ENCODE results near the gene DGLUCY.

DNA sequence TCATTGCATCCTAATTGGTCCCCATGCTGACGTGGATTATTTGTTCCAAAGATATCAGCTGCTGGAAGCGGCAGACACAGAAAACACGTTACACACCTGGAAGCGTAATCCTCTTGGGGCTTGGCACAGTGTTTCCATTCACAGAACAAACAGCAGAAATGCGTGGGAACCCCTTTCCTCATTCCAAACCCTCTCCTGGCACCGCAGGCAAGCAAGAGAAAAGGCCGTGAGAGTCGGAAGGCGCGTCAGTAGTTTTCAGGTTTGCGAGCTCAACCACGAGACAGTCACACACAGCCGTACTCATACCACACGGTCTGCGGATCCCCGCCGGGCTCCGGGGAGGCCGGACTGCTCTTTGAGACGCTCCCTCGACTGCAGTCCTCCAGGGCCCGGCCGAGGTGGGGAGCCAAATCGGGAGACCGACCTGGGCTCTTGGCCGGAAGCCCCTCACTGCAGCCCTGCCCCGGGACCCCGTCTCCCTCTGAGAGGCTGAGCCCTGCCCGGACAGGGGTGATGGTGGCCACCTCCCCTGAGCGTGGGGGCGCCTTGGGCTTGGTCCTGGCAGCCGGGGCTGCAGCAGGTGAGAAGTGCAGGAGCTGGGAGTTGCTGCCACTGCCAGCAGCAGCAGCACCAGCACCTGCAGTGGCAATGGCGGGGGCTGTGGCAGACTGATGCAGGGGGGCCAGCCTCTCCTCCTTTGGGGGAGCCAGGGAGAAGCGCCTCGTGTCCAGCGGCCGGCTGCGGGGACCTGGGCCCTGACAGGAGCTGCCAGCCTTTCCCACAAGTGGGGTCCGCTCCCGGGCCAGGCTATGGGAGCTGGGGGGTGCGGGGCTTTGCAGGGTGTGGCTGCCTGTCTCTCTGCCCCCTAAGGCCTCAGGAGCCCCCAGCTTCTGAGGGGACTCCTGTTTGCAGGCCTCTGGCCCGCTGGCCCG lies 158.7 kb downstream of the DGLUCY start:
- TF ChIP-seq, protein P1, sequence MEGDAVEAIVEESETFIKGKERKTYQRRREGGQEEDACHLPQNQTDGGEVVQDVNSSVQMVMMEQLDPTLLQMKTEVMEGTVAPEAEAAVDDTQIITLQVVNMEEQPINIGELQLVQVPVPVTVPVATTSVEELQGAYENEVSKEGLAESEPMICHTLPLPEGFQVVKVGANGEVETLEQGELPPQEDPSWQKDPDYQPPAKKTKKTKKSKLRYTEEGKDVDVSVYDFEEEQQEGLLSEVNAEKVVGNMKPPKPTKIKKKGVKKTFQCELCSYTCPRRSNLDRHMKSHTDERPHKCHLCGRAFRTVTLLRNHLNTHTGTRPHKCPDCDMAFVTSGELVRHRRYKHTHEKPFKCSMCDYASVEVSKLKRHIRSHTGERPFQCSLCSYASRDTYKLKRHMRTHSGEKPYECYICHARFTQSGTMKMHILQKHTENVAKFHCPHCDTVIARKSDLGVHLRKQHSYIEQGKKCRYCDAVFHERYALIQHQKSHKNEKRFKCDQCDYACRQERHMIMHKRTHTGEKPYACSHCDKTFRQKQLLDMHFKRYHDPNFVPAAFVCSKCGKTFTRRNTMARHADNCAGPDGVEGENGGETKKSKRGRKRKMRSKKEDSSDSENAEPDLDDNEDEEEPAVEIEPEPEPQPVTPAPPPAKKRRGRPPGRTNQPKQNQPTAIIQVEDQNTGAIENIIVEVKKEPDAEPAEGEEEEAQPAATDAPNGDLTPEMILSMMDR (IDR thresholded peaks at IDR 0.05; ENCODE audit: low read depth, low read length, missing input control), result no peak
- TF ChIP-seq, protein P2, sequence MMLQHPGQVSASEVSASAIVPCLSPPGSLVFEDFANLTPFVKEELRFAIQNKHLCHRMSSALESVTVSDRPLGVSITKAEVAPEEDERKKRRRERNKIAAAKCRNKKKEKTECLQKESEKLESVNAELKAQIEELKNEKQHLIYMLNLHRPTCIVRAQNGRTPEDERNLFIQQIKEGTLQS (IDR thresholded peaks at IDR 0.05), result no peak
- TF ChIP-seq YY1 (IDR thresholded peaks at IDR 0.05), result no peak
- TF ChIP-seq TAF1 (conservative IDR thresholded peaks at IDR 0.05), result no peak
- TF ChIP-seq, protein P3, sequence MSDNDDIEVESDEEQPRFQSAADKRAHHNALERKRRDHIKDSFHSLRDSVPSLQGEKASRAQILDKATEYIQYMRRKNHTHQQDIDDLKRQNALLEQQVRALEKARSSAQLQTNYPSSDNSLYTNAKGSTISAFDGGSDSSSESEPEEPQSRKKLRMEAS (IDR thresholded peaks at IDR 0.05), result no peak
- no peak for TF ChIP-seq JUND (IDR thresholded peaks at IDR 0.05)
- no peak for TF ChIP-seq RXRA (IDR thresholded peaks at IDR 0.05)
- TF ChIP-seq, protein P4, sequence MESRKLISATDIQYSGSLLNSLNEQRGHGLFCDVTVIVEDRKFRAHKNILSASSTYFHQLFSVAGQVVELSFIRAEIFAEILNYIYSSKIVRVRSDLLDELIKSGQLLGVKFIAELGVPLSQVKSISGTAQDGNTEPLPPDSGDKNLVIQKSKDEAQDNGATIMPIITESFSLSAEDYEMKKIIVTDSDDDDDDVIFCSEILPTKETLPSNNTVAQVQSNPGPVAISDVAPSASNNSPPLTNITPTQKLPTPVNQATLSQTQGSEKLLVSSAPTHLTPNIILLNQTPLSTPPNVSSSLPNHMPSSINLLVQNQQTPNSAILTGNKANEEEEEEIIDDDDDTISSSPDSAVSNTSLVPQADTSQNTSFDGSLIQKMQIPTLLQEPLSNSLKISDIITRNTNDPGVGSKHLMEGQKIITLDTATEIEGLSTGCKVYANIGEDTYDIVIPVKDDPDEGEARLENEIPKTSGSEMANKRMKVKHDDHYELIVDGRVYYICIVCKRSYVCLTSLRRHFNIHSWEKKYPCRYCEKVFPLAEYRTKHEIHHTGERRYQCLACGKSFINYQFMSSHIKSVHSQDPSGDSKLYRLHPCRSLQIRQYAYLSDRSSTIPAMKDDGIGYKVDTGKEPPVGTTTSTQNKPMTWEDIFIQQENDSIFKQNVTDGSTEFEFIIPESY (IDR thresholded peaks at IDR 0.05), result no peak

Measured in liver (tissue), 3 donors.